ENCODE data around the gene CFAP20DC. TPM values are rescaled to one million over a fixed set of nuclear protein-coding genes. Genes with fewer than 3 reads are reported as not detected.
"Not testable (repeated sequence)": the region's sequence is repeated elsewhere in the genome, so short reads cannot be mapped to it uniquely, and the experiment has no call there.

The CFAP20DC gene
- polyA plus RNA-seq, 3 donors: 0.32 to 0.36 TPM; not detected in 1

DNA sequence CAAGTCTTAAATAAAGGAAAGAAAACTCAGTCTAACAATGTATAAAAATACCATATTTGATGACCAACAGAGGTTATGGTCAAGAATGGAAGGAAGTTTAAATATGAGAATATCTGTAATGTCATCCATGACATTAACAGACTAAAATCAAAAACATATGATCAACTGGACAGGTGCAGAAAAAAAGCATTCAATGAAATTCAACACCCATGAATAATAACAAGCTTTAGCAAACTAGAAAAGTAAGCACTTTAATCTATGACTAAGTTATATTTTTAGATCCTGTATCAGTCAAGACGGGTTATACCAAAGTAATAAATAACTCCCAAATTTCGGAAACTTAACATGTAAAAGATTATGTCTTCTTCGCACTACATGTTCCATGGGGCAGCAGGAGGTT is 61.8 kb downstream of the CFAP20DC start:
- WGBS, 3 donors: 78 to 97% (median 91%) methylated on average over 3 of the region's 3 CpGs
- H3K27ac ChIP-seq (ENCODE audit: low read depth, low read length): no peak overlapping the region

DNA sequence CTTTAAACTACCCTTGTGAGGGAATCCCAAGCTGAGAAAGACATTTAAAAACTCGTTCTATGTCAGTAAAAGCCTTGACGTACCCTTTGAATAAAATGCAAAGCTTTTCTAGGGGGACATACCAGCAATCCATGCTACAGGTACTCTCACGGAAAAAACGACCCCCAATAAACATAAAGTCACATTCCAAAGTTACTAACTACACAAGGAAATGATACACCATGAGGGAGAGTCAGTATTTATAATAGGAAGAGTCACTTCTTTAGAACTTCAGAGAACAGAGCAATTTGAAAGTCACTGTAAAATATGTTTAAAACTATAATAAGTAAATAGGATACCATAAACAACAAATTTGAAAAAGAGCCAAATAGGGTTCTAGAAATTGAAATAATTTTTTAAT is 63.2 kb downstream of the CFAP20DC start:
- 80 to 82% (median 82%) methylated on average over 4 of the region's 4 CpGs for WGBS, 3 donors
- H3K27ac ChIP-seq (ENCODE audit: low read depth, low read length): no peak overlapping the region

DNA sequence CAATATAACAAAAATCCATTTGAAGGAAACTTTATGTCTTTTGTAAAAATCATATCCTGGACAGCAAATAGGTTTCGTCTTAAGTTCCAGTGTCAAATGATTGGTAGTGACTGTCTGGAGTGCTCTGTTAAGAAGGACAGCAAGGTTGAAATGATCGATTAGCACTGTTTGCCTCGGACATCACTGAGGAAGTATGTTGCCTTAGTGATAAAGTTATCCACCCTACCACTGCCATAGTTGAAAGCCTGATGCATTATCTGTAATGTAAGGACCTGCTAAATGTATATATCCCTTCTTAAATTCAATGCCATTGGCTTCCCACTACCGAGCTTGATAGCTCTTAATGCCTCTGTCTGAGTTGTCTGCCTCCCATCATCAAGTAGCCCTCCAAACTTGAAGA is 70.0 kb downstream of the CFAP20DC start:
- WGBS, 3 donors: 82 to 93% (median 83%) methylated on average over 4 of the region's 4 CpGs
- no peak overlapping the region for H3K27ac ChIP-seq (ENCODE audit: low read depth, low read length)

DNA sequence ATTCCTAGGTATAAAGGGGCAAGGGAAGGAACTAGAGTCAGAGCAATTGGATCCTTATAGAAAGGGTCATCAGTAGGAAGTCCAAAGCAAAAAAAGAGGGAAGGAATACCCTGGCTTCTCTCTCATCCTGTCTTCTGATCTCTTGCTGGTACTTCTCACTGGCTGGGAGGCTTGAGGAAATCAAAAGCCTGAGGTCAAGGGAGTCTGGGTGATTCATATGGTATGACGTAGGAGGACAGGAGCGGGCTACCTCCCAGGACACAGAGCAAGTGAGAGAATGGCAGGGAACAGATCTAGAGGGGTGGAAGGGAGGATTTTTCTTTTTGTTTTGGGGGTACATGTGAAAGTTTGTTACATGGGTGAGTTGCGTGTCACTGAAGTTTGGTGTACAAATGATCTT is 76.0 kb downstream of the CFAP20DC start:
- 93 to 98% (median 95%) methylated on average over 3 of the region's 3 CpGs for WGBS, 3 donors
- no peak overlapping the region for H3K27ac ChIP-seq (ENCODE audit: low read depth, low read length)

DNA sequence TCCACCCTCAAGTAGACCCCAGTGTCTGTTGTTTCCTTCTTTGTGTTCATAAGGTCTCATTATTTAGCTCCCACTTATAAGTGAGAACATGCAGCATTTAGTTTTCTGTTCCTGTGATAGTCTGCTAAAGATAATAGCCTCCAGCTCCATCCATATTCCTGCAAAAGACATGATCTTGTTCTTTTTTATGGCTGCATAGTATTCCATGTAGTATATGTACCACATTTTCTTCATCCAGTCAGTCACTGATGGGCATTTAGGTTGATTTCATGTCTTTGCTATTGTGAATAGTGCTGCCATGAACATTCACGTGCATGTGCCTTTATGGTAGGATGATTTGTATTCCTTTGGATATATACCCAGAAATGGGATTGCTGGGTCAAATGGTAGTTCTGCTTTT is 82.0 kb downstream of the CFAP20DC start:
- H3K27ac ChIP-seq (ENCODE audit: low read depth, low read length): not testable (repeated sequence)
- WGBS, 3 donors: 91 to 97% (median 92%) methylated on average over 1 of the region's 1 CpG

DNA sequence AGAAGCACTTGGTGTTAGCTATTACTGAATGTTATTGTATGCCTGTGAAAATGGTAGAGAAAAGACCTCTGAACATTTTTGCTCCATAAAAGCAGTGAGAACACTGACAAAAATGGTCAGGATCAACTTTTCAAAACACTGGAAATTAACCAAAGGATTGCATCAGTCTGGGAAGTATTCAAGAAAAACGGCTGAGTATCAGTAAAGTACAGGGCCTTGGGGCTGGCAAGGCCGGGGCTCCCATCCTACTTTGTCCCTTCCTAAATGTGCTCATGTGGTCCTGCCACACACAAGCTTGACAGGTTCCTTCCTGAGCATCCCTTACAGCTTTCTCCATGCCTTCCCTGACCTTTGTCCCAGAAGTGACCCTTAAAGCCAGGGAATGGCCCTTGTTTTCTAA is 84.0 kb downstream of the CFAP20DC start:
- no peak overlapping the region for H3K27ac ChIP-seq (ENCODE audit: low read depth, low read length)
- WGBS, 3 donors: 49 to 54% (median 50%) methylated on average over 2 of the region's 2 CpGs

DNA sequence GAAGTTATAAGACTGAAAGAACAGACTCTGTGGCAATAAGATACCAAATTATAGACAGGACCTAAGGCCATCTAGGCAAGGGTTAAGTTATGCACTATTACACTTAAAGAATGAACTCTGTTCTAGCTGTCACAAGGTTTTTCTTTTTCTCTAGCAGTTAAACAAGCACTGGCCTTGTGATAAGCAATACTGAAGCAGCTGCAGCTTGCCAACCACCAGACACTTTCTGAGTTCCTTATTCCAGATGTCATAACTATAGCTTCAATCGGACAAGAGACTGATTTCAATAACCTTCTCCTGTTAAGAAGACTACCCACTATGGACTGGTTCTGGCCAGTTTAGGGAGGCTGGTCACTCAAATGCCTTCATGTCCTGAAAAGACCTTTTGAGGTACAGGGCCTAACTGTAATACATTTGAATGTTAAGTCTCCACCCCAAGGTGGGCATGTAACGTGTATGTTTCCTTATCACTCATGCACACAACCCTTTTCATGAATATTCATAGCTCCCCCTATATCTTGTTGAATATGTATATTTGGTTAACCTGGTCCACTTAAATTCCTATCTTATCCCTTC is 85.8 kb downstream of the CFAP20DC start:
- WGBS, 3 donors: 35 to 70% (median 66%) methylated on average over 2 of the region's 2 CpGs
- H3K27ac ChIP-seq (ENCODE audit: low read depth, low read length): no peak overlapping the region

DNA sequence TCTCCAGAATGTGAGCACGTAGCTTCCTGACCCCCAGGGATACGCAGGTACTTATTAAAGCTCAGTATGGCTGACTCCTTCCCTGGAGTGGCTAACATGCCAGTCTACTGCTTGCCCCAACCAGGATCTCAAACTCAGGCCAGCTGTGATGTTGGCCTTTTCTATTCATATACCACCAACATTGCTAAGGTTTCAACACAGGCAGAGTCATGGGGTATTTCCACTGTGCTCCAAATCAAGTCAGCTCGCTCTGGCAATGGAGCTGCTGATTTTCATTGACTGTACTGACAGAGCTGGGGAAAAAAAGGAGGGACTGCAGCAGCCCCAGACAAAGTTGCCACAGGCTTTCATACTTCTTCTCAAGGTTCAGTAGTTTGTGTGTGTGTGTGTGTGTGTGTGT is 87.0 kb downstream of the CFAP20DC start:
- 92 to 100% (median 97%) methylated on average over 3 of the region's 3 CpGs for WGBS, 3 donors
- no peak overlapping the region for H3K27ac ChIP-seq (ENCODE audit: low read depth, low read length)

DNA sequence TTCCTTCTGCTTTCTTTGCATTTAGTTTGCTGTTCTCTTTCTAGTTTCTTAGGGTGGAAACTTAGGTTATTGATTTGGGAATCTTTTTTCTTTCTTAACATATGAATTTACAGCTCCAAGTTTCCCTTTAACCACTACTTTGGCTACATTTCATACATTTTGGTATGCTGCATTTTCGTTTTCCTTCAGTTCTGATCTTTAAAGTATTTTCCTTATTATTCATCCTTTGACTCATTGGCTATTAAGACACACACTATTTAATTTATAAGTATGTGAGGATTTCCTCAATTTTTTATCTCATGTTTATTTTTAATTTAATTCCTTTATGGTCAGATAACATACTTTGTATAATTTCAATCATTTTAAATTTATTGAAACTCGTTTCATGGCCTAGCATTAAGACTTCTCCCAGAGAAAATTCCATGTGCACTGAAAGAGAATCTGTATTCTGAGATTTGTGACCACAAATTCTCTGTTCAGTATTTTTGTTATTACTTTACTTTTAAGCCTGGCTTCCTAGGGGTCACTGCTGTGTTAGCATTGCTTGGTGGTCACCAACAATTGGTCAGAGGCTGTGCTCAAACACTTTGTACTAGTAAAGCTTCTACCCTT is 87.7 kb downstream of the CFAP20DC start:
- 73 to 82% (median 77%) methylated on average over 2 of the region's 2 CpGs for whole genome bisulfite sequencing, 3 donors
- H3K27ac ChIP-seq (ENCODE audit: low read depth, low read length): no peak overlapping the region

DNA sequence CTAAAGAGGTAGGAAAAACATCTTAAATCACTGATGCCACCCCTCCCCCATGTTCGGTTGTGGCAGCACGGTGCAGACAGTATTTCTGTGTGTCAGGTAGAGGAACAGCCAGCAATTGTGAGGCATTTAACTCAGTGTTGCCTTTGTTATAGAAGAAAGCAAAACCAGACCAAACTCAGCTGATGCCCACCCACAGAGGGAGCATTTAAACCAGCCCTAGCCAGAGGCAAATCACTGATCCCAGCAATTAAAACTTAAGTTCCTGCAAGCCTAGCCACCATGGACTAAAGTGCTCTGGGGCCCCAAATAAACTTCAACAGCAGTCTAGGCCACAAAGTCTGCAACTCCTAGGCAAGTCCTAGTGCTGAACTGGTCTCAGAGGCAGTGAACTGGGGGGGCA is 94.5 kb downstream of the CFAP20DC start:
- WGBS, 3 donors: 67% methylated on average over 2 of the region's 2 CpGs
- no peak overlapping the region for H3K27ac ChIP-seq (ENCODE audit: low read depth, low read length)

DNA sequence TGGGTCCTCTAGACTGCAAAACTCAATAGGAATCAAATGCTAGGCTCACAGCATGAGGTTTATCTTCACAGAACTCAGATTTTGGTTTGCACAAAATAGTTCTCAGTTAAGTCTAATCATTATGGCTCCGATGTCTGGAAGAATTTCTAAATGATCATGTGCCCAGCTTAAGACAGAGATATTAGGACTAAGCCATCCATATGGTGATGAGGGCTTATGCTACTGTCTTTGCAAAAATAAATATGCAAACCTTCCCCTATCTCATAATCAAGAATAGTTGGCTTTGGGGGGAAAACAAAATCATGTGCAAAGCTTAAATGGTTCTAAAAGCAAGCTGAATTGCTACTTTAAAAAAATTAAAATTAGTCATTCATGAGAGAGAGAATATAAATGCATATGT is 96.5 kb downstream of the CFAP20DC start:
- 90 to 94% (median 93%) methylated on average over 1 of the region's 1 CpG for WGBS, 3 donors
- H3K27ac ChIP-seq (ENCODE audit: low read depth, low read length): no peak overlapping the region

DNA sequence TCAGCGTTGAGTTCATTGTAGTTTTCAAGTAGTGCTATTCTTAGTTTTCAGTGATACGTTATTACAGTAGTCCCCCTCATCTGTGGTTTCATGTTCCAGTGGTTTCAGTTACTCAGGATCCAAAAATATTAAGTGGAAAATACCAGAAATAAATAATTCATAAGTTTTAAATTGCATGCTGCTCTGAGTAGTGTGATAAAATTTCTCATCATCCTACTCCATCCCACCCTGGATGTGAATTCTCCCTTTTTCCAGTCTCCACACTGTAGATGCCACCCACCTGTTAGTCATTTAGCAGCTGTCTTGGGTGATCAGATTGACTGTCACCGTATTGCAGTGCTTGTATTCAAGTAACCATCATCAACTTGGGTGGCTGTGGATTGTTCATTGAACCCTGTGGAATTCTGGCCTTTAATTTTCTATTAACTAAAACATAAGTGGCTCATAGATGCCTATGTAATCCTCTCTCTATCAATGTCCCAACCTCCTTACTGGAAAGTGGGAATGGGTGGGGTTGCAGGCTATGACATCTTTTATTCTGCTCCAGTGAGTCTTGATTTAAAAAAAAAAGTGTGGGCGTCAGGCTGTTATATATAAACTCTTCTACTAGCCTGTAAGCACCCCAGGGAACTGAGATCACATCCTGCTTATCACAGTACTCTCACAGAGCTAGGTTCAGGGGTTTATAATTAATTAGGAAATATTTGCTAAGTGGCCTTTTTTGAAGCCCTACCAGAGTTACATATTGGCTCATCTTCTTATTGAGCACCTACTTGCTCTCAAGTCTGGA is 97.5 kb downstream of the CFAP20DC start:
- no peak overlapping the region for H3K27ac ChIP-seq (ENCODE audit: low read depth, low read length)
- WGBS, 3 donors: 67 to 83% (median 78%) methylated on average over 4 of the region's 4 CpGs

DNA sequence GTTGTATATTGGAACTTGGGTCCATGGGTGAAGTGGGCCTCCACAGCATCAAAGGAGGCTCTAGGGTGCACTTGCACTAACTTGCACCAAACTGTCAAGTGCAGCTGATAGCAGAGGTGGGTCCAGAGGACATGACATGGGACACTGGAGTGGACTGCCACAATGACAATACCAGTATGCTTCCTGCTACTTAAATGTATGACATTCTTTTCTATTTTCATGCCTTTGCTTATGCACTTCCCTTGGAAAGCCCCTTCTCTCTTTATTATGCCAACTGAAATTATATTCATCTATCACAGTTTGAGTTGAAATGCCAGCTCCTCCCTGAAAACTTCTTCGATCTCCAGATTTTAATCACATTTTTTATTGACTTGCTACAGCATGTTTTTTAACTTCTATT is 101.8 kb downstream of the CFAP20DC start:
- H3K27ac ChIP-seq (ENCODE audit: low read depth, low read length): no peak overlapping the region
- WGBS, 3 donors: 69 to 80% (median 77%) methylated on average over 1 of the region's 1 CpG

DNA sequence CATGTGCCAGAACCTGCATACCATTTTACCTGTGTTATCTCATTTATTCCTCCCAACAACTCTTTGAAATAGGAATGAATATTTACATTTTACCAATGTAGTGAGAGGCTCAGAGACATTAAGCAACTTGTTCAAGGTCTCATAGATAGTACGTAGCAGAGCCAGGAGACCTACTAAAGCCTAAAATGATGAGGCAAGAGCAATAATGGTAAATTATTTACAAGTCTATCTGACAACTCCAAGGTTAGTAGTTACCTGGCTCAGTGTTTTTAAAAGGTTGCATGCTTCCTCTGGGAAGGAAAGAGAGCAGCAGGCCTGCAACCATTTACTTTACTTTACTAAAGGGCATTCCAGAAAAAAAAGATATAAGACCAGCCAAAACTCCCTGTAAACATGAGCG is 103.0 kb downstream of the CFAP20DC start:
- H3K27ac ChIP-seq (ENCODE audit: low read depth, low read length): no peak overlapping the region
- 56 to 94% (median 91%) methylated on average over 2 of the region's 2 CpGs for WGBS, 3 donors

DNA sequence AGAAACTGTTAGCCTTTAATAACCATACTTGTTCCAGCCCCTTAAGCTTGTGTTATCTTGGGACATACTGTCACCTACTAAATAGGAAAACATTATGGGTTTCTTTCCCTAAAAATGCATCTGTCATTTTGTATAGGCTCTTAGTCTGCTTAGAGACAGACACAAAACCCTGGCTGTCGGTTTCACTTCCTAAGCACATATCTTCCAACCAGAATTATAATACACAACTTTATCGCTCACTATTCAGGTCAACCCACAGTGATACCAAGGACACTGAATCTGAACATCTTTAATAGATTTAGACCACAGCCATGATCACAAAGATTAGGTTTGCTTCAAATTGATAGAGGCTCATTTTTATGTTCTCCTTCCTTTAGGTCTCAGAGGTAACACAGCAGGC is 111.8 kb downstream of the CFAP20DC start:
- H3K27ac ChIP-seq (ENCODE audit: low read depth, low read length): no peak overlapping the region
- 82 to 86% (median 84%) methylated on average over 2 of the region's 2 CpGs for WGBS, 3 donors

DNA sequence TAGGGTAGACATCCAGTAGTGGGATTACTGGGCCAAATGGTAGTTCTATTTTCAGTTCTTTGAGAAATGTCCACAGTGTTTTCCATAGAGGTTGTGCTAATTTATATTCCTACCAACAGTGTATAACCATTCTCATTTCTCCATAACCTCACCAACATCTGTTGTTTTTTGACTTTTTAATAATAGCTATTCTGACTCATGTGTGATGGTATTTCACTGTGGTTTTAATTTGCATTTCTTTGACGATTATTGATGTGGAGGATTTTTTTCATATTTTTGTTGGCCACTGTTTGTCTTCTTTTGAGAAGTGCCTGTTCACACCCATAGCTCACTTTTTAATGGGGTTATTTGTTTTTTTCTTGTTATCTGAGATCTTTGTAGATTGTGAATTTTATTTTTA is 125.2 kb downstream of the CFAP20DC start:
- no peak overlapping the region for H3K27ac ChIP-seq (ENCODE audit: low read depth, low read length)
- WGBS, 3 donors: 79 to 87% (median 83%) methylated on average over 1 of the region's 1 CpG

DNA sequence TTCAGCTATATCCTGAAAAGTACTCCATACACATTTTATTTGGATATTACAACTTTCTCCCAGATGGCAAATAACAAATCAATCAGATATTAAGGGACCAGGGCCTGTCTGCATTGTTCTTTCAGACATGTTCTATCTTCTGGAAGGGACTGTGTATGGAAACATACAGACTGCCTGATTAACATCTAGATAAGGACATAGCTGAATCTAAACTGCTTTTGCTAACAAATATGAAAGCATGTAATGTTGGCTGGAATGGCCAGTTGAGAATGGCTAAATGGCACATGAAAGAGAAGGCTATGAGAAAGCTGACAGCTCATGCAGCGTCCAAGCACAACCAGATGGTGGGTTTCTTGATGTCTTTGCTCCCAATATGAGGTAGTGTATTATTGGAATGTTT is 149.4 kb downstream of the CFAP20DC start:
- no peak overlapping the region for H3K27ac ChIP-seq (ENCODE audit: low read depth, low read length)
- 86 to 100% (median 87%) methylated on average over 1 of the region's 1 CpG for whole genome bisulfite sequencing, 3 donors

DNA sequence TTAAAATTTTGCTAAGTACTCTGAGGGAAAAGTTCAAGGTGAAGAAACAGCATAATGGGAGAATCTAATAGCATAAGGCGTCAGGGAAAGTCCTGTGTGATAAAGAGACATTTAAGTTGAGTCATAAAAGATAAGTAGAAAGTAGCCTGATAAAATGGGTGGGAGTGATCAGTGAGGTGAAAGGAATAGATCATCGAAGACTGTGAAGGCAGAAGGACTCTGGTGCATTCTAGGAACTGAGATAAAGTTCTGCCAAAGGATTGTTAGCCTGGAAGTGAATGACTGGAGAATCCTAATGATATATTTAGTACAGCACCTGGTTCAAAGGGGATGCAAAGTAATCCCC is 149.9 kb downstream of the CFAP20DC start:
- WGBS, 3 donors: 9 to 33% (median 20%) methylated on average over 2 of the region's 2 CpGs
- H3K27ac ChIP-seq (ENCODE audit: low read depth, low read length): no peak overlapping the region

DNA sequence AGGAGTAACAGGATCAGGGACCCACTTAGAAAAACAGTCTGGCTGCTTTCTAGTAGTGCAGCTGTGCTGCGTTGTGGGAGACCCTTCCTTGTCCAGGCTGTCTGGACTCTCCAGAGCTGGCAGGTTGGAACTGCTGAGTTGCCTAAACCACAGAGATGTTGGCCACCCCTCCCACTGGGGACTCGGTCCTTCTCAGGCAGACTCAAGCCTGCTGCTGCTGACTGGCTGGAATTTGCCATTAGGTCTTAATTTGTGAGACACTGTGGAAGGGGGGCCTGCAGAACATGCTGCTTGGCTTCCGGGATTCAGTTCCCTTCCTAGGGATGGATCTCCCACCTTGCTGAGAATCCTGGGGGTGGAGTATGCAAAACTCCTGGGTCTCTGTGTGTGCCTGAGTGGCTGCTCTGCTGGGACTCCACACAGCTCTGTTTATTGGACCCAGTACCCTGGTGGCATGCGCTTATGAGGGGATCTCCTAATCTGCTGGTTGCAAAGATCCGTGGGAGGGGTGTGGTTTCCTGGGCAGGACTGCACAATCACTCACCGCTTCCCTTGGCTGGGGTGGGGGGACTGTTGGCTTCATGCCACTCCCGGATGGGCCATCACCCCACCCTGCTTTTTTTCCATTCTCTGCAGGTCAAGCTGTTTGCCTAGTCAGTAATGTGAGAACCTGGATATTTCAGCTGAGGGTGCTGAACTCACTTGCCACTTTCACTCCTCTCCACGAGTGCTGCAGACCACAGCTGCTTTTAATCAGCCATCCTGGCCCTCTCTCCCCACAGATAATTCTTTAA is 150.5 kb downstream of the CFAP20DC start:
- 11 to 42% (median 12%) methylated on average over 8 of the region's 8 CpGs for WGBS, 3 donors
- no peak overlapping the region for H3K27ac ChIP-seq (ENCODE audit: low read depth, low read length)
